Lower leg skin (tissue), 3 donors: ENCODE data around the gene CNTRL.

Source experiments
- POLR2A ChIP-seq, 2 donors: fragments of 450-650 bp; IDR thresholded peaks; one replicate each; pipeline ENCODE4 v1.6.1; 2016 to 2017; ENCODE audit warnings: antibody characterized with exemption in 2 of 2, mild to moderate bottlenecking in 1 of 2, moderate library complexity in 1 of 2
- TF ChIP-seq, protein P1 (sequence below), 3 donors: fragments of 450-650 bp; IDR thresholded peaks; one replicate each; pipeline ENCODE4 v1.5.1; 2016; ENCODE audit warnings: antibody characterized with exemption in 3 of 3, mild to moderate bottlenecking in 3 of 3, moderate library complexity in 2 of 3

- TF ChIP-seq, protein P1, sequence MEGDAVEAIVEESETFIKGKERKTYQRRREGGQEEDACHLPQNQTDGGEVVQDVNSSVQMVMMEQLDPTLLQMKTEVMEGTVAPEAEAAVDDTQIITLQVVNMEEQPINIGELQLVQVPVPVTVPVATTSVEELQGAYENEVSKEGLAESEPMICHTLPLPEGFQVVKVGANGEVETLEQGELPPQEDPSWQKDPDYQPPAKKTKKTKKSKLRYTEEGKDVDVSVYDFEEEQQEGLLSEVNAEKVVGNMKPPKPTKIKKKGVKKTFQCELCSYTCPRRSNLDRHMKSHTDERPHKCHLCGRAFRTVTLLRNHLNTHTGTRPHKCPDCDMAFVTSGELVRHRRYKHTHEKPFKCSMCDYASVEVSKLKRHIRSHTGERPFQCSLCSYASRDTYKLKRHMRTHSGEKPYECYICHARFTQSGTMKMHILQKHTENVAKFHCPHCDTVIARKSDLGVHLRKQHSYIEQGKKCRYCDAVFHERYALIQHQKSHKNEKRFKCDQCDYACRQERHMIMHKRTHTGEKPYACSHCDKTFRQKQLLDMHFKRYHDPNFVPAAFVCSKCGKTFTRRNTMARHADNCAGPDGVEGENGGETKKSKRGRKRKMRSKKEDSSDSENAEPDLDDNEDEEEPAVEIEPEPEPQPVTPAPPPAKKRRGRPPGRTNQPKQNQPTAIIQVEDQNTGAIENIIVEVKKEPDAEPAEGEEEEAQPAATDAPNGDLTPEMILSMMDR (IDR thresholded peaks at IDR 0.05), result no peak
- TF ChIP-seq POLR2A (IDR thresholded peaks at IDR 0.05), result no peak
These were observed 5.4 kb upstream of the CNTRL start for GRCh38 chr9:121069396-121069795.
